ENCODE results near the gene PRKAG1. TPM values are rescaled to one million over a fixed set of nuclear protein-coding genes. Genes with fewer than 3 reads are reported as not detected.

Gene PRKAG1
- total RNA-seq, 2 experiments from 2014 or later, result 49.4 to 50.9 TPM

- DNase-seq, result peak; percentile 71
- intact Hi-C loops (cut with micrococcal nuclease), result loop anchor here (1.0 to 5.0 kb wide), 3 partner anchors 38 to 204 kb away; partner anchors contain the start of genes DDX23 and PRKAG1
- peaks cover 47% of the 10 kb centered on the region for H3K4me1 Mint-ChIP-seq (ENCODE audit: low read depth)
- no peaks in the 10 kb centered on the region for H3K9me3 Mint-ChIP-seq
- CTCF ChIA-PET, result interaction anchor here (0.6 to 4.0 kb wide), 7 partner anchors 8 to 268 kb away, joined by 3 to 28 read pairs (median 4); no protein-coding TSS in a partner anchor
- peaks cover 20% of the 10 kb centered on the region for H3K36me3 Mint-ChIP-seq (ENCODE audit: low read depth)
- peak overlapping the region; percentile 93 for H3K4me3 Mint-ChIP-seq
- H3K27ac Mint-ChIP-seq, result peak overlapping the region; percentile 25
- no peaks in the 10 kb centered on the region for H3K27me3 Mint-ChIP-seq (ENCODE audit: low read depth)
Observed at GRCh38 chr12:49055978-49056754, 37.6 kb upstream of the PRKAG1 start.

- Mint-ChIP-seq H3K9me3 (no peaks in the 10 kb centered on the region), H3K4me3 (no peak overlapping the region), H3K36me3 (ENCODE audit: low read depth) (peaks cover 27% of the 10 kb centered on the region), H3K27ac (peak overlapping the region; percentile 28), H3K4me1 (ENCODE audit: low read depth) (peaks cover 45% of the 10 kb centered on the region), H3K27me3 (ENCODE audit: low read depth) (no peaks in the 10 kb centered on the region)
- CTCF ChIA-PET, result interaction anchor here (0.6 to 4.0 kb wide), 4 partner anchors 9 to 270 kb away, joined by 3 to 28 read pairs (median 8); partner anchors contain the start of gene FKBP11
- intact Hi-C loops (cut with micrococcal nuclease), result loop anchor here (5.0 kb wide), 1 partner anchor 203 kb away; the partner anchor contains the start of gene DDX23
- no peak for DNase-seq
Observed at GRCh38 chr12:49055092-49055491, 36.5 kb upstream of the PRKAG1 start.

- peaks cover 29% of the 10 kb centered on the region for H3K36me3 Mint-ChIP-seq (ENCODE audit: low read depth)
Observed at GRCh38 chr12:49054524-49054923, 35.9 kb upstream of the PRKAG1 start.

GRCh38 chr12:49054096-49054495 is 35.5 kb upstream of the PRKAG1 start:
- peaks cover 27% of the 10 kb centered on the region for H3K36me3 Mint-ChIP-seq (ENCODE audit: low read depth)
- no peaks in the 10 kb centered on the region for H3K27me3 Mint-ChIP-seq (ENCODE audit: low read depth)
- H3K4me3 Mint-ChIP-seq, result no peak overlapping the region
- intact Hi-C loops (cut with micrococcal nuclease), result no loop called here
- H3K4me1 Mint-ChIP-seq (ENCODE audit: low read depth), result peaks cover 45% of the 10 kb centered on the region
- DNase-seq, result no peak
- H3K27ac Mint-ChIP-seq, result no peak overlapping the region
- H3K9me3 Mint-ChIP-seq, result no peaks in the 10 kb centered on the region
- CTCF ChIA-PET, result interaction anchor here (0.8 to 4.0 kb wide), 3 partner anchors 10 to 34 kb away, joined by 3 to 28 read pairs (median 13); no protein-coding TSS in a partner anchor

More at GRCh38 chr12:49054524-49054923, 35.9 kb upstream of the PRKAG1 start:
- Mint-ChIP-seq H3K27ac (peak overlapping the region; percentile 19), H3K4me3 (no peak overlapping the region), H3K4me1 (ENCODE audit: low read depth) (peaks cover 45% of the 10 kb centered on the region), H3K9me3 (no peaks in the 10 kb centered on the region), H3K27me3 (ENCODE audit: low read depth) (no peaks in the 10 kb centered on the region)
- no peak for DNase-seq
- CTCF ChIA-PET, result interaction anchor here (0.6 to 4.0 kb wide), 3 partner anchors 10 to 129 kb away, joined by 3 to 28 read pairs (median 13); partner anchors contain the start of gene FKBP11
- intact Hi-C loops (cut with micrococcal nuclease), result no loop called here

- Mint-ChIP-seq H3K27me3 (ENCODE audit: low read depth) (no peaks in the 10 kb centered on the region), H3K36me3 (ENCODE audit: low read depth) (peaks cover 37% of the 10 kb centered on the region), H3K9me3 (no peaks in the 10 kb centered on the region), H3K4me1 (ENCODE audit: low read depth) (peaks cover 31% of the 10 kb centered on the region), H3K4me3 (no peak overlapping the region), H3K27ac (no peak overlapping the region)
- CTCF ChIA-PET, result interaction anchor here (0.6 to 4.0 kb wide), 2 partner anchors 9 to 170 kb away, joined by 3 to 28 read pairs; no protein-coding TSS in a partner anchor
- intact Hi-C loops (cut with micrococcal nuclease), result no loop called here
- DNase-seq, result no peak
Observed at GRCh38 chr12:49052451-49053208, 34.1 kb upstream of the PRKAG1 start.

GRCh38 chr12:49051777-49052438 is 33.3 kb upstream of the PRKAG1 start:
- intact Hi-C loops (cut with micrococcal nuclease), result no loop called here

GRCh38 chr12:49051373-49051764 is 32.8 kb upstream of the PRKAG1 start:
- Mint-ChIP-seq H3K36me3 (ENCODE audit: low read depth) (peaks cover 45% of the 10 kb centered on the region), H3K27ac (no peak overlapping the region), H3K9me3 (no peaks in the 10 kb centered on the region), H3K4me1 (ENCODE audit: low read depth) (peaks cover 19% of the 10 kb centered on the region), H3K27me3 (ENCODE audit: low read depth) (no peaks in the 10 kb centered on the region), H3K4me3 (no peak overlapping the region)
- CTCF ChIA-PET, result no interaction called here
- no peak for DNase-seq
- intact Hi-C loops (cut with micrococcal nuclease), result no loop called here

More at GRCh38 chr12:49051777-49052438, 33.3 kb upstream of the PRKAG1 start:
- H3K27ac Mint-ChIP-seq, result no peak overlapping the region
- no peaks in the 10 kb centered on the region for H3K27me3 Mint-ChIP-seq (ENCODE audit: low read depth)
- H3K4me3 Mint-ChIP-seq, result no peak overlapping the region
- H3K36me3 Mint-ChIP-seq (ENCODE audit: low read depth), result peaks cover 43% of the 10 kb centered on the region
- no peaks in the 10 kb centered on the region for H3K9me3 Mint-ChIP-seq
- peaks cover 24% of the 10 kb centered on the region for H3K4me1 Mint-ChIP-seq (ENCODE audit: low read depth)
- CTCF ChIA-PET, result no interaction called here
- no peak for DNase-seq

GRCh38 chr12:49050507-49051372 is 32.2 kb upstream of the PRKAG1 start:
- H3K27ac Mint-ChIP-seq, result no peak overlapping the region
- CTCF ChIA-PET, result no interaction called here

GRCh38 chr12:49049566-49050224 is 31.1 kb upstream of the PRKAG1 start:
- Mint-ChIP-seq H3K27me3 (ENCODE audit: low read depth) (no peaks in the 10 kb centered on the region), H3K27ac (no peak overlapping the region), H3K4me1 (ENCODE audit: low read depth) (peaks cover 2% of the 10 kb centered on the region), H3K4me3 (no peak overlapping the region), H3K9me3 (no peaks in the 10 kb centered on the region), H3K36me3 (ENCODE audit: low read depth) (peaks cover 51% of the 10 kb centered on the region)
- intact Hi-C loops (cut with micrococcal nuclease), result no loop called here
- no peak for DNase-seq
- CTCF ChIA-PET, result interaction anchor here (1.5 kb wide), 1 partner anchor 11 kb away, joined by 5 read pairs; no protein-coding TSS in a partner anchor

More at GRCh38 chr12:49050507-49051372, 32.2 kb upstream of the PRKAG1 start:
- H3K36me3 Mint-ChIP-seq (ENCODE audit: low read depth), result peaks cover 49% of the 10 kb centered on the region
- no peaks in the 10 kb centered on the region for H3K9me3 Mint-ChIP-seq
- no peak for DNase-seq
- H3K27me3 Mint-ChIP-seq (ENCODE audit: low read depth), result no peaks in the 10 kb centered on the region
- H3K4me1 Mint-ChIP-seq (ENCODE audit: low read depth), result peaks cover 12% of the 10 kb centered on the region
- H3K4me3 Mint-ChIP-seq, result no peak overlapping the region
- intact Hi-C loops (cut with micrococcal nuclease), result no loop called here

GRCh38 chr12:49048953-49049352 is 30.4 kb upstream of the PRKAG1 start:
- Mint-ChIP-seq H3K27me3 (ENCODE audit: low read depth) (no peaks in the 10 kb centered on the region), H3K4me3 (no peak overlapping the region), H3K36me3 (ENCODE audit: low read depth) (peaks cover 55% of the 10 kb centered on the region), H3K9me3 (no peaks in the 10 kb centered on the region), H3K27ac (no peak overlapping the region), H3K4me1 (ENCODE audit: low read depth) (peaks cover 2% of the 10 kb centered on the region)
- CTCF ChIA-PET, result interaction anchor here (0.8 to 1.6 kb wide), 5 partner anchors 10 to 61 kb away, joined by 3 to 5 read pairs (median 5); no protein-coding TSS in a partner anchor
- intact Hi-C loops (cut with micrococcal nuclease), result no loop called here
- DNase-seq, result no peak
